Stimulated activated CD8-positive, alpha-beta memory T cell treated with anti-CD3 and anti-CD28 coated beads, Interleukin-7, amount 100 ng/mL, for 48 hours (primary cell): Measurements from ENCODE around the gene MEAF6.

Experiments
- DNase-seq, 2 donors: peaks; one replicate each; pipeline ENCODE4 v3.0.0-alpha.2; 2020; ENCODE audit warnings: low read depth in 1 of 2; ENCODE audit errors: extremely low read depth in 1 of 2

Gene MEAF6

DNA sequence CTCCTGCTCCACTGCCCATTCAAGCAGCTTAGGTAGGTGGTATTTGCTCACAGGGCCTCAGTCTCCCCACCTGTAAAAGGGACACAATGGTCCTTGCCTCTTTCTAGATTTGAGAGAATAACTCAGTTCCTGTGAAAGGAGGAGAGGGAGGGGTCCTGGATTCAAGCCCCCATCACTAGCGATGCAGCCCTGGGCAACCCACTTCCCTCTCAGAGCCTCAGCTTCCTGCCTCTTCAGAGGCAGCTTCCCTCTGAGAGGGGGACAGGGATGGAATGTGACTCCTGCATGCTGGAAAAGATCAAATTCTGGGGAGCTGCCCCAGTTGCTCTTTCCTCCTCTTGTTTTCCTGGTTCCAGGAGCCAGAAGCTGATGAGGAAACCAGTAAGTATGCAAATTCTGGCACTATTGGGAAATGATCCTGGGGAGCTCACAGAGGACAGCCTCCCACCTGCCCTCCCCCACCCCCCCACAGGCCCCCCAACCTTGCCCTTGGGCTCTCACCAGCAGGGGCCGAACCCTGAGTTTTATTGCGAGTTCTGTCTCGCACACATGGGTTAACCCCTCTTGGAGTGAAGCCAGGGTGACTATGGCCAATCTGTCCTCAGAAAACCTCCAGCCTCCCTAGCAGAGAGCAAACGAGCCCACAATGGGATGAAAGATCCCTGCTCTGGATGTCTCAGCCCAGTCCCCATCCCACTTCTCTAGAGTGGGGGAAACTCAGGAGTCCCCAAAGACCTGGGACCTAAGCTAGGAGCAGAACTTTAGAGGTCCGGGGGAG lies 28.5 kb downstream of the MEAF6 start:
- no peak for DNase-seq

DNA sequence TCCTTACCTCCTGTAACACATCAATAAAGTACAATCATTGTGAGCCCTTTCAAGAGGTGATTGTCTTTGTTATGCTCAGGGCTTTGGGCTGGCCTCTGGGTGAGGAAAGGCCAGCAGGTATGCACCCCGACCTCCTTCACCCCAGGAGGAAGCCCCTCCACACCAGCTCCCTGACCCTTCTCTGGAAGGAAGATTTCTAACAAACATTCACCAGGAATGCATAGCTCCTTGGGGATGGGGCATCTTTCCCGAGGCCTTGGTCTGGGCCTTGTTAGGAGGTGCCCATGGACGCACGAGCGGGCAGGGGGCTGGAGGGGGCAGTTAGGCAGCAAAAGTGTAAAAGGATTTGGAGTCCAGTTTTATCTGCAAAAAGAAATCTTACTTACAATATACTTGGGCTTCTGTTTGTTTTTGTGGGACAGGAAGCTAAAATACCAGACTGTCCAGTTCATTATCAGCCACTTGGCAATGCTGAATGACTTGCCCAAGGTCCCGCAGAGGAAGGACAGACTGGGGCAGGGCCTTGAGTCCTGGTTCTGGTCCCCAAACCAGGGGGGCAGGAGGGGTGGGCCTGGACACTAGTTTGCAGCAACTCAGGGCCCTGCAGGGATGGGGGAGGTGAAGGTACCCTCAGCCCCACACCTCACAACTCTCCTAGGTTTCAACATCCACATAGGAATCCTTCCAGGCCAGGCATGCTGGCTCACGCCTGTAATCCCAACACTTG lies 30.1 kb downstream of the MEAF6 start:
- DNase-seq = no peak

DNA sequence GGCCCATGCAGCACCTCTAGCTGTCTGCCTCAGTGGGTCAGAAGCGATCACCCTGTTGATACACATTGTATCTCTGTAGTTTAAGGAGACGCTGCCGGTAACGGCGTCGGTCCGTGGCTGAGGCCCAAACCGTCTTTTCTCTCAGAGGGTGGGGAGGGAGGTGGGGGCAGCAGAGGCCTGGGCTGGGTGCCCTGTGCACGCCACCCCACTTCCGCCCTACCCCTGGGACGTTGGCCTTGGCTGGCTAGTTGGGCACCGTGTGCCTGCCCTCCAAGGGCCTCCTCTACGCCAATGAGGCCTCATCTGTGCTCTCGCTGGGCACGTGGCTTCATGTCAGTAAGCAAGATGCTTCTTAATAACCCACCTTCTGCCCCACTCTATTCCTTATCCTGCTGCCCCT lies 30.8 kb downstream of the MEAF6 start:
- DNase-seq = no peak

DNA sequence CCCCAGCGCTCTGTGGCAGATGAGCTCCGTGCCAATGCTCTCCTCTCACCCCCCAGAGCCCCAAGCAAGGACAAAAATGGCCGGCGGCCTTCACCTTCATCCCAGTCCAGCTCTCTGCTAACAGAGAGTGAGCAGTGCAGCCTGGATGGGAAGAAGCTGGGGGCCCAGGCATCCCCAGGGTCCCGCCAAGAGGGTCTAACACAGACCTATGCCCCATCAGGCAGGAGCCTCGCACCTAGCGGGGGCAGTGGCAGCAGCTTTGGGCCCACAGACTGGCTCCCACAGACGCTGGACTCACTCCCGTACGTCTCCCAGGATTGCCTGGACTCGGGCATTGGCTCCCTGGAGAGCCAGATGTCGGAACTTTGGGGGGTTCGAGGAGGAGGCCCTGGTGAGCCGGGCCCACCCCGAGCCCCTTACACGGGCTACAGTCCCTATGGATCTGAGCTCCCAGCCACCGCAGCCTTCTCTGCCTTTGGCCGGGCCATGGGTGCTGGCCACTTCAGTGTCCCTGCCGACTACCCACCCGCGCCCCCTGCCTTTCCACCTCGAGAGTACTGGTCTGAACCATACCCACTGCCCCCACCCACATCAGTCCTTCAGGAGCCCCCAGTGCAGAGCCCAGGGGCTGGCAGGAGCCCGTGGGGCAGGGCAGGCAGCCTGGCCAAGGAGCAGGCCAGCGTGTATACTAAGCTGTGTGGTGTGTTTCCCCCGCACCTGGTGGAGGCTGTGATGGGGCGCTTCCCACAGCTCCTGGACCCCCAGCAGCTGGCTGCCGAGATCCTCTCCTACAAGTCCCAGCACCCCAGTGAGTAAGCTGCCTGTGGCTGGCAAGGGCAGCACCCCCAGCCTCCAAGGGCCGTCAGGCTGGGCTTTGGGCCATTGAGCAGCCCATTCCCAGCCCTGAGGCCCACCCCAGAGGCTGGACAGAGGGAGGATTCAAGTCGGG lies 31.5 kb downstream of the MEAF6 start:
- no peak for DNase-seq

DNA sequence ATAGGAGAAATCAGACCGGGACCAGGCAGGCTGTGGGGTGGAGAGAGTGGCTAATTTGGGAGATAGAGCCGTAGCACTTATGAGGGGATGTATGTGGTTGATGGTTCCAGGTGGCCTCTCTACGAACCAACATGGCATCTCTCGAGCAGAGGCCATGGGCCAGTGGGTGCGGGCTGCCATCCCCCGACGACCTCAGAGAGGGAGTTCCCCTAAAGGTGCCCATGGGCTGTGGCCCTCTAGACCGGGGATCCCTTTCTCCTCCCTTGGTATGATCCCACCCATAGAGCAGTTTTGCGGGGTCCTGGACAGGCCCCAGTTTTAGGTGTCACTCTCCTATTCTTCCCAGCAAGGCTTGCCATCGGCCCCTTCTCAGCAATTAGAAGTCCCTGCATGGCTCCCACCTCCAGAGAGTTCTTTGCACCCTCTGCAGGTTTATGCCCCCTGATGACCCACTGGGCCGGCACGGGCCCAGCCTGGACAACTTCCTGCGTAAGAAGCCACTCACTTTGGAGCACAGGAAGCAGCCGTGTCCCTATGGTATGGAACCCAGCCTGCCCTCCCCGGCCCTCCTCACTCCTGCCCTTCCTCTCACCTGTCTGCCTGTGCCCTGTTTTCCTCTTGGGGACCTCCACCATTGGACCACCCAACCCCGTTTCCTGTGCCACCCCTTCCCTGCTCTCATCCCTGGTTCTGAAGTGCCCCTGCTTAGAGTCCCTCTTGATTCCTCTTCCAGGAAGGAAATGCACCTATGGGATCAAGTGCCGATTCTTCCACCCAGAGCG lies 32.4 kb downstream of the MEAF6 start:
- no peak for DNase-seq

DNA sequence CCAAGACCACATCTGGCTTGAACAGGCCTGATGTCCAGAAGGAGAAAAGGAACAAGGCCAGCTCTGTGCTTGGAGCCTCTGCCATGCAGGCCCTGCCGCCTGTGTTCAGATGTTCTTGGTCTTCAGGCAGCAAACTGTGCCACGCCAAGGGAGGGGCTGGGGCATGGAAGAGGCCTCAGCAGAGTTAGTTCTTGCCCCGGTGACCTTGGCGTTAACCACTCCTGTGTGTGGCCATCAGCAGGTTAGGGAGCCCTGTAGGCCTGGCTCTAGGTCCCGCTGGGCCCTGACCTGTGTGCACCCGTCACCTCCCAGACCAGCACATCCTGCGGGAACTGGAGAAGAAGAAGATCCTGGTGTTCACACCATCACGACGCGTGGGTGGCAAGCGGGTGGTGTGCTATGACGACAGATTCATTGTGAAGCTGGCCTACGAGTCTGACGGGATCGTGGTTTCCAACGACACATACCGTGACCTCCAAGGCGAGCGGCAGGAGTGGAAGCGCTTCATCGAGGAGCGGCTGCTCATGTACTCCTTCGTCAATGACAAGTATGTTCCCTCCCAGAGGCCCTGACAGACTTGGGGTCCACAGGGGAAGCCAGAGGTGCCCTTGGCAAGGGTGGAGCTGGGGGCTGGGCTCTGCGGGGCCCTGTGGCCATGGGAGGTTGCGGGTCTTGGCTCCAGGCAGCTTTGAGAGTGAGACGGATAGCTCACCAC lies 33.1 kb downstream of the MEAF6 start:
- DNase-seq = peak in 1 of 2 donors; percentile 55

DNA sequence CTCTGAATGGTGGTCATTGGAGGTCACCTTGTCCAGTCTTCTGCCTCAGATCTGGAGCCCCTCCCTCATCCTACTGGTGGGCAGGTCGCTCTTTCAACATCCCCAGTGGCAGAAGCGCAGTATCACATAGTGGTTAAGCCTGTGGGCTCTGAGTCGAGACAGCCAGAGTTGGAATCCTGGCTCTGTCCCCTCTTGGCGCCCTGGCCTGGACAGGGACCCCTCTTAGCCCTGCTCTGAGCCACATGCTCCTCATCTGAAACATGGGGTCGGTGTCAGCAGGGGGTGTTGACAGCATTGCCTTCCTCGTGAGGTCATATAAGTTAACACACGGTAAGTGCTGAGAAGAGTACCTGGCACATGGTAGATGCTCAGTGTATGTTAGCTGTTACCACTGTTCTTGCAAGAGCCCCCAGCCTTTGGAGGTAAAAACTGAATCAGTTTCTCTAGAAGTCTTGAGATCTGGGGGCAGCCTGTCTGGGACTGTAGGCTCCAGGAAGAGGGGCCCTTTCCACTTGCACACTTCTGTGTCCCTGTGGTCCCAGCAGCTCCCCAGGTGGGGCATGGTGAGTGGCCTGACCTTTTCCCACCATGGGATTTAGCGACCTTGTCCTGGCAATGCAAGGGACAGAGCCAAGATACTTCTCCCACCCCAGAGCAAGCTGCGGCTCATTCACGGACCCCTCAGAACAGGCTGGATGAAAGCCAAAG lies 33.8 kb downstream of the MEAF6 start:
- DNase-seq = no peak

DNA sequence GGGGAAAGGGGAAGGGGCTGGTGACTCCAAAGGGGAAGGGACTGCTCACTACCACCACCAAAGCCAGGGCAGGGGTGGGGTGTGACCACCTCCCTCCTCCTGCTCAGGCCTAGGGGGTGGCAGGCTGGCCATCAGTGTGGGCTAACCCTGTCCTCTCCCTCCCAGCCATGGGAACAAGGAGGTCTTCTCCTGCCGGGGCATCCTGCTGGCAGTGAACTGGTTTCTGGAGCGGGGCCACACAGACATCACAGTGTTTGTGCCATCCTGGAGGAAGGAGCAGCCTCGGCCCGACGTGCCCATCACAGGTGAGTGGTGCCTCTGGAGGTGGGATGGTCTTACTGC lies 34.5 kb downstream of the MEAF6 start:
- no peak for DNase-seq

DNA sequence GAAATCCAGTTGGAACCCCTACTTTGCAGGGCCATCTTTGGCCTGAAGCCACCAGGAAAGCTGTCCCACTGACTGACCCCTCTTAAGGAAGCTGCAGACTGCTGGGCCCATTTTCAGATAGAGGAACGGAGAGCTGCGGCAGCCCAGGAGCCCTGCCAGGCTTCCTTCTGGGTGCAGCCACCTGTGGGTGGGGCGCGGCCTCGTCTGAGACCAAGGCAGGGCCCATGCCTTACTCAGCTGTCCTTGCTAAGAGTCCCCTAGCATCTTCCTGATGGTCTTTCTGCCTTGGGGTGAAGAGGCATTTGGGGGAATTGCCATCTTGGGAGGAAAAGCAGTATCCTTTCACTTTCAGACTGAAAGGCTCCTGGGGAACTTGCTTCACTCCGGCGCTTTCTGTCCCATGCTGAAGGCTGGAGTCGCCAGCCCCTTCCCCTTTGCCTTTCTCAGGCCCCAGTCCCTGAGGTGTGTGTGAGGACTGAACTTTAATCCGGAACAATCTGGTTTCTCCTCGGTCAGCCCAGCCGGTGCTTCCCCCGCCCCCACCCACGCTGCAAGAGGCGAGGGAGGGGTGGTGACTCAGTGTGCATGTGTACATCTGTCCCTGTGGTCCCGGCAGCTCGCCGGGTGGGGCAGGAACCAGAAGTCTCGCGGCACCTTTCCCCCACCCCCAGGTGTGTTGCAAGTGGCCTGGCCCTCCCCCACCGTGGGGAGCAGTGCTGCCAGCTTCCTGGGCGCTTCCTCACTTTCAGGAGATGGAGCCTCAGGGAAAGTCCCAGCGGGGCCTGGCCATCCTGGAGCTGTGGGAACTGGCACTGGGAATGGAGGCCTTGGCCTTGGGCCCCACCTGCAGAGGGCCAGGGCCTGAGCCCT lies 35.1 kb downstream of the MEAF6 start:
- peak; percentile 89 to 92 for DNase-seq

DNA sequence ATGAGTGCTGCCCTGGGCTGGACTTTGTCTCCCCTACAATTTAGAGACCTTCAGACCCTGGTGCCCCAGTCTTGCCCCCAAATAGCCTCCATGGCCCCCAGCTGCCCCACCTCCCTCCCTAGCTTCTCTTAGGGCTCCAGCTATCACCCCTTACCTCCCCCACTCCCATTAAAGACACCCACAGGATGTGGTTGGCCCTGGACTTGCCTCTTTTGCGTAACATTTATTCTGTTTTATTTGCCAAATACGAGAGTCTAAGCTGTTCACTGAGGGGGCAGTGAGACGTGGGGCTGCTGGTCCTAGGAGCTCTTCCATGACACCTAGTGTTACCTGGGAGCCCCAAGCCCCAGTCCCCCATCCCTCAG lies 35.7 kb downstream of the MEAF6 start:
- no peak for DNase-seq

DNA sequence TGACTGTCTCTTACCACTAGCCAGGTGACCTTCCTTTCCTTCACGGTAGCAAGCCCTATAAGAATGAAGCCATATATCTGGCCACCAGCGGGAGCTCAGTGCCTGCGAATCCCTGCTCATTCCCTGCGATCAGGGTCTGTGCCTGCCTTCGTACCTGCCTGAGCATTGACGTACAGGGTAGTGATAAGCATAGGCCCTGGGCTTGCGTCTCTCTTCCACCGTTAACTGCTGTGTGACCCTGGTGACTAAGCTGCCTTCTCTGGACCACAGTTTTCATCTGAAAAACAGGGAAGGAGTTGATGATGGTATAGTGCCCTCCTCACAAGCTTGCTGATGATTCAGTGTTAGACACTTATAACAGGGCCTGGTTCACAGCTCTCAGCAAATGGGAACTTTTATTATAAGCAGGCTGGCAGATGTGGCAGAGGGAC lies 36.1 kb downstream of the MEAF6 start:
- peak in 1 of 2 donors; percentile 65 for DNase-seq

DNA sequence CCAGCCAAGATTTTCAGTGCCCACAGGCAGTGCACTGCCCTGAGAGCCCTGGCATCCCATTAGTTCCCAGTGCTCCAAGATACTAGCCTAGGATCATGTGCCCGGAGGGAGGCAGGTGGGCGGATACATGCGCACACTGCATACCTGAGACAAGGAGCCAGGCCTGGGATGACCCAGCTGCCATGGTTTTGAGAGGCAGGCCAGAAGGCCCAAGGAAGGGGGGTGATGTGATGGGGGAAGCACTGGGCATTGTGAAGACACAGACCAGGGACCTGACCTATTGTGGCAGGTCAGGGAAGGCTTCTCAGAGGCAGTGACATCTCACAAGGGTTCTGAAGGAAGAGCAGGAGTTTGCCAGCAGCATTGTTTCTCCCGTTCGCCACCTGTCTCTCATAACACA lies 36.6 kb downstream of the MEAF6 start:
- no peak for DNase-seq

DNA sequence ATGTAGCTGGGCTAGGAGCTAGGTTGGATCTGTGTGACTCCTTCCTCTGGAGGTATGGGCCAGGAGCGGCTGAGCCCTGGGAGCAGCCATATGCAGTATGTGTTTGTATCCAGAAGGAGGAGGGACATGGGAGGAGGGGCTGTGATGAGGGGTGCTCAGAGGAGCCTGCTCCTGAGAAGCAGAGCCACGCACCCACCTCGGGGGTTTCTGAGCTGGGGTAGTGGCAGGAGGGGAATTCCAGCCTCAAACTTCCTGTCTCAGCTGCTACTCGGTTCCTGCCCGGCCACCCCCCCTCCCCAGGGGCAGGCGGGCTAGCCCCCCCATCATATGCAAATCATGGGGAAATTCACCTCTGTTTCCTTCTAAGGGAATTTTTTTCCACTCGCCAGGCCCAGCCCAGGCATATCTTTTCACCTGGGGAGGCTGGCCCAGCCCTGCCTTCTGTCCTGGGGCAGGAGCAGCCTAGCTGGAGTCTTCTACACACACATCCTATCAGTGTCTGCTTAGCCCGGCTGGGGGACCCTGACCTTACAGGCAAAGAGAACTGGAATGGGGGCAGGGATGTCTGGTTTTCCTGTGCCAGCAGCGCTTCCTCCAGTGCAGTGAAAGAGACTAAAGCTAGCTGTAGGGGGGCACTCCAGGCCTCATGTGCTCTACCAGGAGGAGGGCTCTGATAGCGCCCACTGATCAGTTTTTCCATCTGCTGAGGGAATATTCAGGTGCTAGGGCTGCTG lies 37.2 kb downstream of the MEAF6 start:
- DNase-seq = peak; percentile 77 to 88

DNA sequence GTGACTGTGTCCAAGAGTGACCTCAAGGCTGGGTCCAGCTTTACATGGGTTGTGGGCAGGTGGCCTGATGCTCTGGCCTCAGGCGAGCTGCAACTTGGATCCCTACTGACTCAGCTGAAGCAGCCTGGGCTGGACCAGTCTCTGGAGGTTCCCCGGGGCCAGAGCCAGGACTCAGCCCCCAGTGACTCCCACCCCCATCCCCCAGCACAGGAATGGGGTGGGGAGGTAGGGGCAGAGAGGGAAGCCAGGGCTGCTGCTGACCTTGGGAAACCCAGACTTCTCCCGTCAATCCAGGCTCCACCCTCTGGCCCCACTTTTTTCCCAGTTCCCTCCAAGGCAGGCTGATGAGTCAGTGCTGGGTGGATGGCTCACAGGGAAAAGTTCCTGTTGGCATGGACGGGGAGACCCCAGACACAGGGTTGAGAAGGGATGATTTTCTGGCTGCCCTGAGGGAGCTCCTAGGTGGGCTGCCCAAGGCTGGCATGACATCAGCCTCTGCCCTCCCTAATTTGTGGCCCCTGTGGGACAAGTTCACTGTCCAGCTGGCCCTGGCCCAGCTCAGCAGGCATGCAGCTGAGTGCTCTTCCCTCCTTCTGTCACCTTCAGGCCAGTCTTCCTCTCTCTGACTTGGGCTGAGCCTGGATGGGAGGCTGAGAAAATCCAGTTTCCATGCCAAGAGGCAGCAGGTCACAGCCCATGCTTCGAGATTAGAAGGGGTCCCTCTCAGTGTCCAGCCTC lies 37.9 kb downstream of the MEAF6 start:
- no peak for DNase-seq

DNA sequence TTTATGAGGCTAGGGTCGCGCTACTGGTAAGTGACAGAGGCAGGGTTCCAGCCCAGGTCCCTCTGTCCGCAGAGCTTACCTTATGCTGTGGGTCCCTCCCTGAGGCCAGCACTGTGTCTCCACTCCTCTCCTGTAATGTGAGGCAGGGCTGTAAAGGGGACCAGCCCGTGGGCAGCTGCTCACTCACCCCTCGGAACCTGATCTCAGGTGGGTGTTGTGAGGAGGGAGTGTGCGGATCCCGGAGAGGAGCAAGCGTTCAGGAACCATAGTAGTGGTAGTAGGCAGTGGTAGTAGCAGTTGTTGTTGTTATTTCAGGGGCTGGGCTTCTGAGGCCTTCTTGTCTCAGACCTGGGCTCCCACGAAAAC lies 38.5 kb downstream of the MEAF6 start:
- DNase-seq = no peak

DNA sequence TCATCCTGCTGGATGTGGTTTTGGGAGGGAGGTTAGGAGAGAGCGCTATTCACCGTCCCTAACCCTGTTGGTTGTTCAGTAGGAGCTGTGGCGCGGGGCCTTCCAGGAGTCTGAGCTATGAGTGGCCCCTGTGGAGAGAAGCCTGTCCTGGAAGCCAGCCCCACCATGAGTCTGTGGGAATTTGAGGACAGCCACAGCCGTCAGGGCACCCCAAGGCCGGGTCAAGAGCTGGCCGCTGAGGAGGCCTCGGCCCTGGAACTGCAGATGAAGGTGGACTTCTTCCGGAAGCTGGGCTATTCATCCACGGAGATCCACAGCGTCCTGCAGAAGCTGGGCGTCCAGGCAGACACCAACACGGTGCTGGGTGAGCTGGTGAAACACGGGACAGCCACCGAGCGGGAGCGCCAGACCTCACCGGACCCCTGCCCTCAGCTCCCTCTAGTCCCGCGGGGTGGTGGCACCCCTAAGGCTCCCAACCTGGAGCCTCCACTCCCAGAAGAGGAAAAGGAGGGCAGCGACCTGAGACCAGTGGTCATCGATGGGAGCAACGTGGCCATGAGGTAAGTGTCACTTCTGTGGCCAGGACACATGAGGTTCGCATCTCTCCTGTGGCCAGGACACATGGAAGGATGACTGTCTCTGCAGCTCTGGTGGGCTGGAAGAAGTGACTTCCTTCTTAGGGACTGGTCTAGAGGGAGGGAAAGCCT lies 39.0 kb downstream of the MEAF6 start:
- DNase-seq = no peak
